GM21619 (cell line): ENCODE results near the gene PPP1R12A.
"Not testable (repeated sequence)": the region's sequence is repeated elsewhere in the genome, so short reads cannot be mapped to it uniquely, and the experiment has no call there.

Experiments
- ATAC-seq: cut with Tn5 transposase; IDR thresholded peaks from one replicate; pipeline ENCODE4 v1.9.1; 2021; ENCODE audit not compliant: unreplicated experiment

PPP1R12A gene

DNA sequence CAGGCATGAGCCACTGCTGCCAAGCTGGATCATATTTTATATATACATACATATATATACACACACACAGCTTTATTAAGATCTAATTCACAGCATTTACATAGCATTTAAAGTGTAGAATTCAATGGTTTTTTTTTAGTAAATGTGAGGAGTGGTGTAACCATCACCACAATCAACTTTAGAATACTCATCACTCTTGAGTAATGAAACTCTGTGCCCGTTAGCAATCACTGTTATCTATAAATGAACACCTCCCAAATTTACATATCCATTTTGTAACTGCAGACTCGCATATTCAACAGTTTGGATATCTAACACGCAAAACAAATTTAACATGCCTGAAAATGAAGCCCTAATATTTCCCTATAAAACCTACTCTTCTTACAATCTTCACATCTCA is 90.9 kb downstream of the PPP1R12A start:
- ATAC-seq, result no peak

DNA sequence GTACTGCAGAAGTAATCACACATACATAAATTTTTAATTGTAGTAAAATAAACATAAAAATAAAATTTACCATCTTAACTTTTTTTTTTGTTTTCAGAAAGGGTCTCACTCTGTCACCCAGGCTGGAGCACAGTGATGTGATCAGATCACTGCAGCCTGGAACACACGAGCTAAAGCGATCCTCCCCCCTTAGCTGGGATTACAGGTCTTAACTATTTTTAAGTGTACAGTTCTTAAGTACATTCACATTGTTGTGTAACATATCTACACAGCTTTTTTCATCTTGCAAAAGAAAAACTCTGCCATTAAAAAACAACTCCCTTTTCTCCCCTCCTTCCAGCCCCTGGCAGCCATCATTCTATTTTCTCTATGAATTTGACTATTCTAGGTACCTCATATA is 92.3 kb downstream of the PPP1R12A start:
- ATAC-seq, result no peak

DNA sequence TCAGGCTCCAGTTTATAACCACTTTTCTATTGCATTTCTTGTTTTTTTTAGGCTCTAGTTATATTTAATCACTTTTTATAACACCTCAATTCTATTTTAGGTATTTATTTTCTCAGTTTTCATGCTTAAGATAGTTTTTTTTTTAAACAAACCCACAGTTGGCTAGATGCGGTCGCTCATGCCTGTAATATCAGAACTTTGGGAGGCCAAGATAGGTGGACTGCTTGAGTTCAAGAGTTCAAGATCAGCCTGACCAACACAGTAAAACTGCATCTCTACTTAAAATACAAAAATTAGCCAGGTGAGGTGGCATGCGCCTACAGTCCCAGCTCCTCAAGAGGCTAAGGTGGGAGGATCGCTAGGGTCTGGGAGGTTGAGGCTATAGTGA is 93.0 kb downstream of the PPP1R12A start:
- ATAC-seq, result no peak

DNA sequence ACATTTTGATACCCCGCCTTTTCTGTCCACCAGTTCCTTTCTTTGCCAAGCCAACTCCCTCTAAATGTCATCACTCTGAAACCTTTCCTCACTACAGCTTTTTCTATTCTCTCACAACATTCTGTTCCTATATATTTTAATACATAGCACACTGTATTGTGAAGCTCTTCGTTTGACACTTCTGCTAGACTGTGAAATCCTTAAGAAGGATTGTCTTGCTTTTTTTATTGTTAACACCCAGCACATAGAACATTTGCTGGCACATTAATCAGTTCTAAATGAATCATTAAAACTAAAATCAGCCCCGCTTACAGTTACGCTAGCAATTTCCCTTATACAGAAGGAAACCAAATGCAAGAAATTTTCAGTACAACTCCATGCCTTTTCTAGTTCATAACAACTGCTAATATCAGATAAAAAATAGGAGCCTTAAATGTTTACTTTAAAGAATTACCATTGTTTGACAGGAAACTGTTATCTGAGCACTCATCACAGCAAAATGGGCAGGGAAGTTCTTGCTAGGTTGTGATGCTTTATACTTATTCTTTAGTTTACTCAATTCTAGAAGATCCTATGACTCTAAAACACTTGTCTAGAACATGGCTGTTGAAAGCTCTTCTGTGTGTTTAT is 93.5 kb downstream of the PPP1R12A start:
- ATAC-seq, result no peak

DNA sequence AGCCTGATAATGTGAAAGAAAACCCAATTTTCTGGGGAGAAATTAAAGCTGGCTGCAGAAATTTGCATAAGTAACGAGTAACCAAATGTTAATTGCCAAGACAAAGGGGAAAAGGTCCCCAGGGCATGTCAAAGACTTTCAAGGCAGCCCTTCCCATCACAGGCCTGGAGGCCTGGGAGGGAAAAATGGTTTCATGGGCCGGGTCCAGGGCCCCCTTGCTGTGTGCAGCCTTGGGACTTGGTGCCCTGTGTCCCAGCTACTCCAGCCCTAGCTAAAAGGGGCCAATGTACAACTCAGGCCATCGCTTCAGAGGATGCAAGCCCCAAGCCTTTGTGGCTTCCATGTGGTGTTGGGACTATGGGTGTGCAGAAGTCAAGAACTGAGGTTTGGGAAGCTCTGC is 96.5 kb downstream of the PPP1R12A start:
- ATAC-seq, result no peak

DNA sequence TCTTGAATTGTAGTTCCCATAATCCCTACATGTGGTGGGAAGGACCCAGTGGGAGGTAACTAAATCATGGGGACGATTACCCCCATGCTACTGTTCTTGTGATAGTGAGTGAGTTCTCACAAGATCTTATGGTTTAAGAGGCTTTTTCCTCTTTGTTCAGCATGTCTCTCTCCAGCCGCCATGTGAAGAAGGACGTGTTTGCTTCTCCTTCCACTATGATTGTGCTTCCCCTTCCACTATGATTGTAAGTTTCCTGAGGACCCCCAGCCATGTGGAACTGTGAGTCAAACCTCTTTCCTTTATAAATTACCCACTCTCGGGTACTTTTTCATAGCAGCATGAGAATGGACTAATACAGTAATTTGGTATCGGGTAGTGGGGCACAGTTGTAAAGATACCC is 97.3 kb downstream of the PPP1R12A start:
- ATAC-seq, result no peak

DNA sequence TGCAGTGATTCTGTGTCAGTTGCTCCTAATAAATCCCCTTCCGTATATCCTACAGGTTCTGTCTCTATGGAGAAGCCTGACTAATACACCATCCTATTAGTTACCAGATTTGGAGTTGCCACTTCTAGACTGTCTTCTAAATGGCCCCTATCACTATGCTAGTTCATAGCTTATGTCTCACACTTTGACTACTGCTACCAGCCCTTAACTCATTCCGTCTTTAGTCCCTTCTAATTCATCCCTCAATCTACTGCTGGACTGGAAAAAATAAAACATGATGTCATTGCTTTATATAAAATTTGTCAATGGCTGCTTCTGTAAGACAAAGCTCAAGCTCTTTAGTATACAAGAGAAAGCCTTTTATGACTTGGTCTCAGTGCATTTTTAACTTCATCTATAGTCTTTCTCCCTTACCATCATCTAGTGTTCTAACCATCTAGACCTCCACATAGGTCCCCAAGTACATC is 99.5 kb downstream of the PPP1R12A start:
- ATAC-seq, result no peak

DNA sequence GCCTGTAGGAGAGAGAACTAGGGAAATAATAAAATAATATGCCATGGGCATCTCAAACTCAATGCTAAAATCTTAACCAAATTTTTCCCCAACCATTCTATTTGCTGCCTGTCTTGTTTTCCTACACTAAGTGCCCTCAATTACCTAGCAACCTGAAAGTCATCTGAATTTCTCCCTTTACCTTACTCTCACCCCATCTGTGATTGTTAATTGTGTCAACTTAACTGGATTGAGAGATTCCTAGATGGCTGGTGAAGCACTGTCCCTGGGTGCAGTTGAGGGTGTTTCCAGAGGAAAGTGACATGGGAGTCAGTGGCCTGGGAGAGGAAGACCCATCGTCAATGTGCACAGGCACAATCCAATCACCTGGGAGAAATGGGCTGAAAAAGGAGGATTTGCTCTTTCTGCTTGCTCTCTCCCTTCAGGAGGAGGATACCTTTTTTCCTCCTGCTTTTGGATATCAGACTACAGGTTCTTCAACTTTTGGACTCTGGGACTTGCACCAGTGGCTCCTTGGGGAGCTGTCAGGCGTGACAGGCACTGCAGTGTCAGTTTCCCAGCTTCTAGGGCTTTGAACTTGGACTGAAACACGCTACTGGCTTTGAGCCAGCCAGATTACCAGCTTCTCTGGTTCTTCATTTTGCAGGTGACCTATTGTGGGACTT is 100.1 kb downstream of the PPP1R12A start:
- ATAC-seq, result no peak

DNA sequence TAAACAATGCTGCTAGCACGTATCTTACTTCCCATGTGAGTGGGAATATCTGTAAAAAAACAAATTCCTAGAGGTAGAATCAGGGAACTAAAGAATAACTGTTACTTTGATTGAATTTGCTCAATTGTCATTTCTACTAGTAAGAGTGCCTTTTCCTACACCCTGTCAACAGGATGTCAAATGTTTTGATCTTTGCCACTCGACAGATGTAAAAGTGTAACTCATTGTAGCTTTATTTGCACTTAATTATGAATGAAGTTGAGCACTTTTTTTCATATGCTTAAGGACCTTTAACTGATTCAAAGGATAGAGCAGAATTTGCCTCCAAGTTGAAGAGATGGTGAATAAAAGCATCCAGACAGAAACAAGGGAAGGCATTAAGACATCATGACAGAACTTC is 104.5 kb downstream of the PPP1R12A start:
- ATAC-seq, result no peak

DNA sequence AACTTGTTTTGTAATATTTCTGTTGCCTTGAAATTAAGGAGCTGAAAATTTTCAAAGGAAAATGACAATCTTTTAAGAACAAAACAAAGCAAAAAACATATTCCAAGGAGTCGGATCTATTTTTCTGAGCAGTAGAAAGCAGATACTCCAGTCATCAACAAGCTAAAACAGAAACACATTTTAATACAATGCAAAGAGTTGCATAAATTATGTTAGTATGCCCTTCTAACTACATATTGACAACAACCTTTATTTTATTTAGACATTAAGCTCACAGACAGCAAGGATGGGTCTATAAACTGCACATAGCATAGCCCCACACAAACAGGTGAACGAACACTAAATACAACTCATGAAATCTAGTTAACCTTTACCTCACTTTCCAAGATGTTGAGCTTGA is 106.0 kb downstream of the PPP1R12A start:
- no peak for ATAC-seq

DNA sequence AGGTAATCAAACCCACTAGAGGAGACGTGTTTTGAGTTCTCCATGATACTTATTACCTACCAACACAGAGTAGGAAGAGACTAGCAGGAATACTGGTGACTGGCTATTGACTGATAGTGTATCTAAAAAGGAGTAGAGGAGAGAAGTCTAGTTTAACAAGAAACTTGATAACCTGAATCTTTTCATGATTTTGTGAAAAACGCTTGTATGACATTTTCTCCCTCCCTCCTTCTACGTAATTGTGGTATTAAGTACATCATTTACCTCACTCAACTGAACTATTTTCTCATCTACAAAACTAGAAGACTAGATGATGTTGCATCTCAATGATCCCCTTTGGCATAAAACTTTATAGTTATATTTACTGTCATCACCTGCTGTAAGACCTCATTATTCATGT is 107.4 kb downstream of the PPP1R12A start:
- no peak for ATAC-seq

DNA sequence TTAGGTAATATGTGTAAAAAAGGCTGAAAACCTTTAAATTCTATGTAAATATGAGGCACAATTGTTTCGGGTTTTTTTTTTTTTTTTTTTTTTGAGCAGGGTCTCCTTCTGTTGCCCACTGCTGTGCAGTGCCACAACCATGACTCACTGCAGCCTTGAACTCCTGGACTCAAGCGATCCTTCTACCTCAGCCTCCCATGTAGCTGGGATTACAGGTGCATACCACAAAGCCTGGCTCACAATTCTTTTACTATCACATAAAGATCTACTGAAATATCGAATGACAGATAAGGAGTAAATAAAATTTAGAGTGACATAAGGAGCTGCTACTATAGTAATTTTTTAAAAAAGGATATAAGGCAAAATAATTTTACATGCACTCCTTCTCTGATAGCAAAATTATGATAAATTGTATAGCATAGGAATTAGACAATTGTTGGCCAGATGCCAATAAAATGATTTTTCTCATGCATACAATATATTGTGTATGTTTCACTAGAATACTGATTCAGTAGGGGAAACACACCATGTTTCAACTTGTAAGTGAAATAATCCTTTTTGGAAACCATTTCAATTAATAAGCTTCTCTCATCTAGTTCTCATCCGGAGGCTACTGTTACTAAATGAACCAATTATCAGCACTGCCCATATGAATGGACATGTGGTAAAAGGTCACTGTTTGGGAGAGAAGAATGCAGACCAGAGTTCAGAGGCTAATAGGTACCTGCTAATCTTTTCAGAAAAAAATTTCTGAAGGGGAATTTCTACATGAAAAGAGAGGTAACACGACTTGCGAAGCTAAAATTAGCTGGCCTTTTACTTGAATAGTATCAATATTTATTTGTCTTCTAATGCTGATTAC is 108.4 kb downstream of the PPP1R12A start:
- no peak for ATAC-seq

DNA sequence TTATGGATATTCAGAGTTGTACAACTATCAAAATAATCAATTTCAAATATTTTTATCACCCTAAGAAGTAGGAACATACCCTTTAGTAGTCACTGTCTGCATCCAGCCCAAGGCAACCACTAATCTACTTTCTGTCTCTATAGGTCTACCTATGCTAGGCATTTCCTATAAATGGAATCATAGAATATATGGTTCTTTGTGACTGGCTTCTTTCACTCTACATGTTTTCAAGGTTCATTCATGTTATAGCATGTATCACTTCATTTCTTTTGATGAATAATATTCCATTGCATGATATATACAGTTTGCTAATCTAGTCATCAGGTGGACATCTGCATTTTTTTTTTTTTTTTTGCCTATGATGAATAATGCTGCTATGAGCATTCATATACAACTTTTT is 112.4 kb downstream of the PPP1R12A start:
- no peak for ATAC-seq

DNA sequence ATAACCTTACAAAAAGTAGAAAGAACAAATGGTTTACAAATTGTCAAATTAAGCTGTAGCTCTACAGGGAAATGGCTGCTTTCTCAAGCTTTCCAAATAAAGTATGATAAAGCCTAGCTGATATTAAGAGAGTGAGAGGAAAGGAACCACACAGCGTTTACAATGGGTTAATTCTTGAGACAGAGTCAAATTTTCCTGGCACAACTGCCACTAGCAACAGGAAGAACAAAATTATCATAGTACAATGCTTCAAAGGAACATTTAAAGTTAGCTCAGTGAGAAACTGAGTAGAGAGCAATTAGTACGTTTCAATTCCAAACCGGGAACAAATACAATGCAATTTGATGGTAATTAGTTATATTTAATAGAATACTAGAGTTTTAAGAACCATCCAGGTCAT is 116.0 kb downstream of the PPP1R12A start:
- ATAC-seq, result no peak

DNA sequence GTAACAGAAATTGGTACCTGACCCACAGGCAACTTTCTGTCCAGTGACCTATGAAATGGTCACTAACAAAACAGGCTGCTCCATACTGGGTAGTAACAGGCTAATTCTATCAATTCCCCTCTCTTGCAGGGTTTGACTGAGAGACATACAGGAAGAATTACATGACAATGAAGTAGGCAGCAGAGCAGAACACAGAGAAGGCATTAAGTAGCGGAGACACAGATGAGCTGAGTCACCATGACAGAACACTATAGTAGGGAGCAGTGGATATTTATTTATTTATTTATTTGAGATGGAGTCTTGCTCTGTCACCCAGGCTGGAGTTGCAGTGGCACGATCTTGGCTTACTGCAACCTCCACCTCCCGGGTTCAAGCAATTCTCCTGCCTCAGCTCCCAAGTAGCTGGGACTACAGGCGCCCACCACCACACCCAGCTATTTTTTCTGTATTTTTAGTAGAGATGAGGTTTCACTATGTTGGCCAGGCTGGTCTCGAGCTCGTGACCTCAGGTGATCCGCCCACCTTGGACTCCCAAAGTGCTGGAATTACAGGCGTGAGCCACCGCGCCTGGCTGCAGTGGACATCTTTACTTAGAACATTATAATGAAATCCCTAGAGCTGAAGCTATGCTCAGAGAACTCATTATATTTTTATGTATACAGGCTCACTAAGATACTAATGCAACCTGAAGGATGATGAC is 150.4 kb downstream of the PPP1R12A start:
- not testable (repeated sequence) for ATAC-seq

DNA sequence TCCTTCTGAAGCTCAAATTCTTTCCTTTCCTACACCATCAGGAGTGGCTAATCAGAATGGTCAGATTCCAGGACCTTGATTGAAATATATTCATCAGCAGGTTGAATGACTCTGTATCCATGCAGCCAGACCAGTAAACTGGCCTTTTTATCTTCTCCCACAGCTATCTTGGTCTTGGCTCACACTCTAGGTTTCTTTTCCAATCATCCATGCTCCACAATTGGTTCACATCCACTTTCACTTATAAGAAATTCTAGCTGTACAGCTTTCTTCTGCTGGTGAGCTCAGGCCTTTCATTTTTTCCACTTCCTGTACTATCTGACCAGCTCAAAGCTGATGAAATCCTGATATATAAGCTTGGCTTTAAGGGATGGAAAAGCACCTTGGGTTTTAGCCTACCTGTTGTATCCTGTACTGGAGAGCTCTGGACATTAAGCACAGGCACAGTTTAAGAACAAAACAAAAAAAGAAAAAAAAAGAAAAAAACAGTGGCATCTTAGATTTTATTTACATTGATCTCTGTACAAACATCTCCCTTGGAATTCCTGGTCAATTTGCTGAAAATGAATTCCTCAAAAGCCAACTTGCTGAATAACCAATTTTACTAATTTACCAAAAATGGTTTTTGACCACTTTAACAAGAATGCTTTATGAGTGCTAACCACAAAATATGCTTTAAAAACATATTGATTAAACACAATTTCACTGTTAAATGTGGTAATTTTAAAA is 152.6 kb downstream of the PPP1R12A start:
- no peak for ATAC-seq

DNA sequence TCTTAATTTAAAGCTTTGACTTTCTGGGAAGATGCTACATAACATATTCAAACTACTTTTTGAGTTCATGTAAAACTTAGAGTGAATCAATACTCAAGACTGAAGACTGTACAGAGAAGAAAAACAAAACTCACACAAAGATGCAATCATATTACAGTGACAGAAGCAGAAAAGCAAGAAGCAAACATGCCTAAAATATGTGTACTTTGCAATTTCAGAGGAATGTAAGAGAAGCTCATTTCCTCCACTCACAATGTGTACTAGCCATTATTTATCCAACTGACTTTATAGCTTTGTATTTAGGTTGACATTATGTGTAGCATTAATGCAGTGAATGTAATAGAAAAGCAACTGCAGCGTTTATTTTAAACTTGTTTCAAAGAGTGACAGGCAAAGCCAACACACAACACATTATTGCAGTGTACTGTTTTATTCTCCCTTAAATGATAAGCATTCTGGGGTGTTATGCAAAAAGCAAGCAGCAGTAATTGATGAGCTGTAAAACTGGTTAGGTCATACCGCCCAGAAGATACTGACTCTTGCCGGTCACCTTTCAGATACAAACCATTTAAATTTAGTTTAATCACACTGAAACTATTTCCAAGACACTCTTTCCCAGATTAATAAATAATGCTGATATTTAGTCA is 156.0 kb downstream of the PPP1R12A start:
- ATAC-seq, result no peak

DNA sequence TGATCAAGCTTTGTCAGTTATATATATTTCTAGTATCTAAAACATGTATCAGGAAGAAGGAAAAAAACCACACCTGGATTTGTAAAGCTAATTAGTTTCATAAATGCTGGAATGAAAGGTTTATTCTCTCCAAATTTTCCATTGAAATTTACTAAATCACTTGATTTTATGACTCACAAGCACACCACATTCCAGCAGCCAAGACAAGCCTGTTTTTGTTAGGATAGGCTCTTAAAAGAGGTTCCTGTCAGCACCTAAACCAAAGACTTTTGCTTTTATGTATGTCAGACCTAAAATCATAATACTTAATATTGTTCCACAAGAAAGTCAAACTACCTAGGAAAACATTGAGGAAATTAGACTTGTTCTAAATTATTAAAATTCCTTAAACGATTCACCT is 158.8 kb downstream of the PPP1R12A start:
- ATAC-seq, result no peak

DNA sequence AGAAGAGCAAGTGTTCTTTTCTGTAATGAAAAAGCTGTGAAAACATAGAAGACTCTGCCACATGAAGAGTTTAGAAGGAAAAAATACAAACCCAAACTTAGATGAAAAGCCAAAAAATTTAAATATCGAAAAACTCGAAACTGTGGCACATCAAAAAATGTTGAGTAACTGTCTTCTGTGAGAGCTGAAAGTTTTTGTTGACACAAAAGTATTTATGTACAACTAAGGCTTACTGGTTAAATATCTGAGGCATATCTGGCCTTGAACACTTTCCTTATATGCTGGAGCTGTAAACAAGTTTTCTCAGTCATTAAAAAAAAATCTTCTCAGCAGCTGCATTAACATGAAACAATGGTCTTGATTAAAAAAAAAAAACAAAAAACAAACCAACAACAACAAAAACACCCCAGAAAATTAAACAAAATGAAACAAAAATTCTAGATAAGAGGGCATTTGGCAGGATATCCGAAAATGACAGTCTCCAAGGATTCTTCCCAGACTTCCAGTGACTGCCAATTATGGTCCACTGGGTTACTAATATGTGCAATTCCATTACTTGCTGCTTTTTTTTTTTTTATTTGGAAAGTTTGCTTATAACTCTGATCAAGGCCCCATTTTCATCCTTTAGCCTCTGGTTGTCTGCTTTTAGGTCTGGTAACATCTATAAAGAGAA is 159.4 kb downstream of the PPP1R12A start:
- no peak for ATAC-seq

DNA sequence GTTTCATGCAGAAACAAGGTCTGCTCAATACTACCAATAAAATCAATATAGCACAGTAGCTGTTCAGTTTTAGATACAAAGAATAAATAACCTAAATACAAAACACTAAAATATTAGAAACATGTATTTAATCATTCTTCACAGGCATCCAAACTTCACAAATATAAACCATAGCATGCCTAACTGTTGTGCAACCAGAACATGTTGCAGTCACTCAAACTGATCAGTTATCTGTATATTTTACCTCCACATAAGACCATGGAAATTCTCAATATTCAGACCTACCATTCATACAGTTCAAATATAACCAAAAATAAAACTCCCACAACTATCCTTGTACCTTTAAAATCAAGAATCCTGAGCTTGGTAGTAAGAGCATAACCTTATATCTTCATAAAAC is 161.0 kb downstream of the PPP1R12A start:
- no peak for ATAC-seq
